Panc1 (cell line): Measurements from ENCODE around the gene CENPP. TPM values are rescaled to one million over a fixed set of nuclear protein-coding genes. Genes with fewer than 3 reads are reported as not detected.

Source experiments
- ATAC-seq: fragments of 200-7000 bp; cut with Tn5 transposase; 2 replicates; pipeline ENCODE4 v1.9.1; 2020; ENCODE audit warnings: mild to moderate bottlenecking, moderate library complexity
- BruUV-seq: library from RNA; stranded (reverse); fragments of 400-500 nt; replicated peaks from 2 replicates; lab custom pipeline; 2021; lab: Mats Ljungman, UMichigan
- CTCF ChIA-PET: fragments of 300-600 bp; sonication (Branson Sonifier 250); formaldehyde crosslinking; loops from one replicate; lab custom pipeline; 2022; ENCODE audit warnings: antibody characterized with exemption; lab: Charles Lee
- POLR2A ChIA-PET: fragments of 300-600 bp; sonication (Branson Sonifier 250); formaldehyde crosslinking; loops from one replicate; lab custom pipeline; 2022; ENCODE audit warnings: antibody characterized with exemption; lab: Charles Lee
- DNase-seq: peaks from one replicate; pipeline ENCODE4 v3.0.0-alpha.2; 2010; ENCODE audit warnings: low read depth, low spot score
- H3K27ac ChIP-seq: 2 replicates; pipeline ENCODE4 v1.5.1; 2011; ENCODE audit warnings: mild to moderate bottlenecking, low read length, inconsistent platforms
- H3K27me3 ChIP-seq: fragments of 200-500 bp; sonication (Bioruptor generic); 2 replicates; pipeline ENCODE4 v1.6.0; 2014; ENCODE audit warnings: low read length, inconsistent platforms; ENCODE audit not compliant: control insufficient read depth, insufficient read depth
- H3K36me3 ChIP-seq: fragments of 200-500 bp; sonication (Bioruptor generic); 2 replicates; pipeline ENCODE4 v1.5.1; 2014; ENCODE audit warnings: inconsistent platforms, mild to moderate bottlenecking, low read length, moderate library complexity; ENCODE audit not compliant: control insufficient read depth, insufficient read depth
- H3K4me1 ChIP-seq: 2 replicates; pipeline ENCODE4 v1.5.1; 2011; ENCODE audit warnings: inconsistent platforms, mild to moderate bottlenecking, low read length, moderate library complexity; ENCODE audit not compliant: control insufficient read depth, insufficient read depth
- H3K4me3 ChIP-seq, 2 experiments: 2 replicates each; pipeline ENCODE4 v1.5.1; 2011 to 2012; ENCODE audit warnings: low read depth in 2 of 2, low read length in 2 of 2, mild to moderate bottlenecking in 2 of 2, inconsistent platforms in 1 of 2, moderate library complexity in 1 of 2
- H3K9me3 ChIP-seq: fragments of 200-500 bp; sonication (Bioruptor generic); 2 replicates; pipeline ENCODE4 v1.5.1; 2014; ENCODE audit warnings: low read depth, mild to moderate bottlenecking, inconsistent platforms, low read length, moderate library complexity; ENCODE audit not compliant: control insufficient read depth, insufficient read depth
- POLR2AphosphoS5 ChIP-seq: IDR thresholded peaks from 2 replicates; pipeline ENCODE4 v1.6.1; 2012; ENCODE audit warnings: mild to moderate bottlenecking, low read depth, low read length, moderate library complexity
- SIN3A ChIP-seq: IDR thresholded peaks from 2 replicates; pipeline ENCODE4 v1.6.1; 2012; ENCODE audit warnings: low read depth, mild to moderate bottlenecking, low read length, moderate library complexity, borderline replicate concordance; ENCODE audit not compliant: insufficient read depth
- TCF7L2 ChIP-seq: IDR thresholded peaks from 2 replicates; pipeline ENCODE4 v1.6.1; 2011; ENCODE audit warnings: mild to moderate bottlenecking, low read depth, low read length, inconsistent platforms
- in situ Hi-C: cut with HindIII; loops from 2 replicates; pipeline ENCODE4 v1.10.0; 2016; ENCODE audit warnings: low sequenced_read_pairs, low pct_unique_long_range_greater_than_20kb
- intact Hi-C: fragments of 100-400 bp; cut with micrococcal nuclease; formaldehyde crosslinking; loops from one replicate; pipeline ENCODE4 v1.10.0; 2022; ENCODE audit not compliant: unreplicated experiment
- total RNA-seq: library from RNA; stranded (reverse); gene quantifications from one replicate; pipeline ENCODE4 v1.2.1, GENCODE V29; 2021; ENCODE audit not compliant: unreplicated experiment
- TF ChIP-seq, protein P1 (sequence below): fragments of 450-650 bp; IDR thresholded peaks from 2 replicates; pipeline ENCODE4 v1.5.1; 2017; ENCODE audit warnings: mild to moderate bottlenecking
- TF ChIP-seq, protein P2 (sequence below), 2 experiments: IDR thresholded peaks; 2 replicates each; pipeline ENCODE4 v1.6.1; 2011 to 2012; ENCODE audit warnings: low read depth in 2 of 2, control low read depth in 1 of 2, low read length in 1 of 2, mild to moderate bottlenecking in 1 of 2, moderate library complexity in 1 of 2; ENCODE audit not compliant: insufficient read depth in 1 of 2

The CENPP gene
- total RNA-seq, 1 experiment from 2014 or later = 6.7 TPM

- intact Hi-C loops (no loop called here), in situ Hi-C loops (no loop called here)
- H3K4me3 ChIP-seq = no peak overlapping the region
- no peak overlapping the region for H3K27ac ChIP-seq
- no peaks in the 10 kb centered on the region for H3K27me3 ChIP-seq
- DNase-seq (peak; percentile 10), ATAC-seq (peak; percentile 91)
- BruUV-seq = no TSS peak
- no peak for TF ChIP-seq POLR2AphosphoS5
- TF ChIP-seq, protein P1, sequence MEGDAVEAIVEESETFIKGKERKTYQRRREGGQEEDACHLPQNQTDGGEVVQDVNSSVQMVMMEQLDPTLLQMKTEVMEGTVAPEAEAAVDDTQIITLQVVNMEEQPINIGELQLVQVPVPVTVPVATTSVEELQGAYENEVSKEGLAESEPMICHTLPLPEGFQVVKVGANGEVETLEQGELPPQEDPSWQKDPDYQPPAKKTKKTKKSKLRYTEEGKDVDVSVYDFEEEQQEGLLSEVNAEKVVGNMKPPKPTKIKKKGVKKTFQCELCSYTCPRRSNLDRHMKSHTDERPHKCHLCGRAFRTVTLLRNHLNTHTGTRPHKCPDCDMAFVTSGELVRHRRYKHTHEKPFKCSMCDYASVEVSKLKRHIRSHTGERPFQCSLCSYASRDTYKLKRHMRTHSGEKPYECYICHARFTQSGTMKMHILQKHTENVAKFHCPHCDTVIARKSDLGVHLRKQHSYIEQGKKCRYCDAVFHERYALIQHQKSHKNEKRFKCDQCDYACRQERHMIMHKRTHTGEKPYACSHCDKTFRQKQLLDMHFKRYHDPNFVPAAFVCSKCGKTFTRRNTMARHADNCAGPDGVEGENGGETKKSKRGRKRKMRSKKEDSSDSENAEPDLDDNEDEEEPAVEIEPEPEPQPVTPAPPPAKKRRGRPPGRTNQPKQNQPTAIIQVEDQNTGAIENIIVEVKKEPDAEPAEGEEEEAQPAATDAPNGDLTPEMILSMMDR = peak; percentile 69
- CTCF ChIA-PET = interaction anchor here (0.6 kb wide), 1 partner anchor 666 kb away, joined by 4 read pairs; no protein-coding TSS in a partner anchor
- no peaks in the 10 kb centered on the region for H3K36me3 ChIP-seq
- no peaks in the 10 kb centered on the region for H3K4me1 ChIP-seq
- no peaks in the 10 kb centered on the region for H3K9me3 ChIP-seq
- POLR2A ChIA-PET = no interaction called here
These were observed 176.1 kb downstream of the CENPP start for GRCh38 chr9:92501671-92502393.

DNA sequence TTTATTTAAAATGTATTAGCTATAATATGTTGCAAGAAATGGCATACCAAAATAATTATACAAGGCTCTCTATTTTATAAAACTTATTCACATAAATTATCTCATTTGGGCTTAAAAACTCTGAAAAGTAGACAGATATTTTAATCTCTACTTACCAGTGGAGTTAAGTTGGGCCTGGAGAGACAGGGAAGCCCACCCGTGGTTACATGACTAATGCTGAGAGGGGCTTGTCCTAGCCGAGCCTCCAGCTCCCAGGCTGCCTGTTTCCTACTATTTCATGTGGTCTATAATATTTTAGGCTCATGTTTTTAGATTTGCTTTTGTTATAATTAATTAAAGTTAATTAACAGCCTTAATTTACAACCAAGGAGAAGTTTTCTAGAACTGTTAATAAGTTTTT, 177.4 kb downstream of the CENPP start:
- CTCF ChIA-PET = no interaction called here
- Histone ChIP-seq H3K27me3 (no peaks in the 10 kb centered on the region), H3K27ac (no peak overlapping the region), H3K4me3 (no peak overlapping the region), H3K4me1 (no peaks in the 10 kb centered on the region), H3K9me3 (no peaks in the 10 kb centered on the region), H3K36me3 (no peaks in the 10 kb centered on the region)
- TF ChIP-seq, protein P1 = no peak
- intact Hi-C loops = no loop called here
- no TSS peak for BruUV-seq
- POLR2A ChIA-PET = no interaction called here
- DNase-seq (no peak), ATAC-seq (no peak)
- in situ Hi-C loops = no loop called here

GRCh38 chr9:92504881-92505280, 179.1 kb downstream of the CENPP start:
- no peaks in the 10 kb centered on the region for H3K27me3 ChIP-seq
- no peak overlapping the region for H3K27ac ChIP-seq
- DNase-seq = no peak
- no TSS peak for BruUV-seq
- no peaks in the 10 kb centered on the region for H3K4me1 ChIP-seq
- ChIA-PET CTCF (no interaction called here), POLR2A (no interaction called here)
- intact Hi-C loops = no loop called here
- H3K36me3 ChIP-seq = no peaks in the 10 kb centered on the region
- in situ Hi-C loops = no loop called here
- no peak overlapping the region for H3K4me3 ChIP-seq
- TF ChIP-seq, protein P1 = no peak
- TF ChIP-seq POLR2AphosphoS5 = no peak
- TF ChIP-seq TCF7L2 = no peak
- TF ChIP-seq SIN3A = no peak
- TF ChIP-seq, protein P2, sequence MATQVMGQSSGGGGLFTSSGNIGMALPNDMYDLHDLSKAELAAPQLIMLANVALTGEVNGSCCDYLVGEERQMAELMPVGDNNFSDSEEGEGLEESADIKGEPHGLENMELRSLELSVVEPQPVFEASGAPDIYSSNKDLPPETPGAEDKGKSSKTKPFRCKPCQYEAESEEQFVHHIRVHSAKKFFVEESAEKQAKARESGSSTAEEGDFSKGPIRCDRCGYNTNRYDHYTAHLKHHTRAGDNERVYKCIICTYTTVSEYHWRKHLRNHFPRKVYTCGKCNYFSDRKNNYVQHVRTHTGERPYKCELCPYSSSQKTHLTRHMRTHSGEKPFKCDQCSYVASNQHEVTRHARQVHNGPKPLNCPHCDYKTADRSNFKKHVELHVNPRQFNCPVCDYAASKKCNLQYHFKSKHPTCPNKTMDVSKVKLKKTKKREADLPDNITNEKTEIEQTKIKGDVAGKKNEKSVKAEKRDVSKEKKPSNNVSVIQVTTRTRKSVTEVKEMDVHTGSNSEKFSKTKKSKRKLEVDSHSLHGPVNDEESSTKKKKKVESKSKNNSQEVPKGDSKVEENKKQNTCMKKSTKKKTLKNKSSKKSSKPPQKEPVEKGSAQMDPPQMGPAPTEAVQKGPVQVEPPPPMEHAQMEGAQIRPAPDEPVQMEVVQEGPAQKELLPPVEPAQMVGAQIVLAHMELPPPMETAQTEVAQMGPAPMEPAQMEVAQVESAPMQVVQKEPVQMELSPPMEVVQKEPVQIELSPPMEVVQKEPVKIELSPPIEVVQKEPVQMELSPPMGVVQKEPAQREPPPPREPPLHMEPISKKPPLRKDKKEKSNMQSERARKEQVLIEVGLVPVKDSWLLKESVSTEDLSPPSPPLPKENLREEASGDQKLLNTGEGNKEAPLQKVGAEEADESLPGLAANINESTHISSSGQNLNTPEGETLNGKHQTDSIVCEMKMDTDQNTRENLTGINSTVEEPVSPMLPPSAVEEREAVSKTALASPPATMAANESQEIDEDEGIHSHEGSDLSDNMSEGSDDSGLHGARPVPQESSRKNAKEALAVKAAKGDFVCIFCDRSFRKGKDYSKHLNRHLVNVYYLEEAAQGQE (IDR thresholded peaks at IDR 0.05; ENCODE audit: insufficient read depth in 1 of 2, low read depth in 2 of 2, low read length in 1 of 2) = no peak
- ATAC-seq = no peak
- H3K9me3 ChIP-seq = no peaks in the 10 kb centered on the region
